ENCODE measurements around the gene MALRD1. TPM values are rescaled to one million over a fixed set of nuclear protein-coding genes. Genes with fewer than 3 reads are reported as not detected.

The MALRD1 gene
- total RNA-seq, 2 experiments from 2014 or later, result not detected

DNA sequence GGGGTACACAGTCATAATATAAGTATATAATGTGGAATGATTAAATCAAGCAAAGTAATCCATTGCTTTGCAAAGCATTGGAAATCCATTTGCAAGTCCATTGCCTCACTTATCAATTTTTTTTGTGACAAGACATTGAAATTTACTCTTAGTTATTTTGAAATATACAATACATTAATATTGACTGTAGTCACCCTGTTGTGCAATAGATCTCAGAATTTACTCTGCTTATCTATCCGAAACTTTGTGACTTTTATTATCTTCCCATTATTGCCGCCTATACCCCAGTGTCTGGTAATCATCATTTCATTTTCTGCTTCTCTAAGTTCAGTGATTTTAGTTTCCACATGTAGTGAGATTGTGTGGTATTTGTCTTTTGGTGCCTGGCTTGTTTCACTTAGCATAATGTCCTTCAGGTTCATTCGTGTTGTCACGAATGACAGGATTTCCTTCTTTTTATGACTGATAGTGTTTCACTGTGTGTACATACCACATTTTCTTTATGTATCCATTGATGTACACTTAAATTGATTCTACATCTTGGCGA, 5.8 kb downstream of the MALRD1 start:
- ChIA-PET POLR2A (no interaction called here), CTCF (no interaction called here)
- ATAC-seq (ENCODE audit: poor library complexity) (no peak), DNase-seq (no peak)
- Mint-ChIP-seq H3K4me3 (no peak overlapping the region), H3K4me1 (ENCODE audit: low read depth) (no peaks in the 10 kb centered on the region), H3K9me3 (peaks cover 4% of the 10 kb centered on the region), H3K36me3 (ENCODE audit: low read depth) (no peaks in the 10 kb centered on the region), H3K27me3 (no peaks in the 10 kb centered on the region), H3K27ac (no peak overlapping the region)
- H3K4me3 ChIP-seq (ENCODE audit: low read length), result no peak overlapping the region
- H3K4me1 ChIP-seq (ENCODE audit: insufficient read depth, low read length), result no peaks in the 10 kb centered on the region
- no peaks in the 10 kb centered on the region for H3K9me3 ChIP-seq (ENCODE audit: control insufficient read depth in 1 of 2, insufficient read depth in 1 of 2, low read length in 2 of 2)
- TF ChIP-seq, protein P1, sequence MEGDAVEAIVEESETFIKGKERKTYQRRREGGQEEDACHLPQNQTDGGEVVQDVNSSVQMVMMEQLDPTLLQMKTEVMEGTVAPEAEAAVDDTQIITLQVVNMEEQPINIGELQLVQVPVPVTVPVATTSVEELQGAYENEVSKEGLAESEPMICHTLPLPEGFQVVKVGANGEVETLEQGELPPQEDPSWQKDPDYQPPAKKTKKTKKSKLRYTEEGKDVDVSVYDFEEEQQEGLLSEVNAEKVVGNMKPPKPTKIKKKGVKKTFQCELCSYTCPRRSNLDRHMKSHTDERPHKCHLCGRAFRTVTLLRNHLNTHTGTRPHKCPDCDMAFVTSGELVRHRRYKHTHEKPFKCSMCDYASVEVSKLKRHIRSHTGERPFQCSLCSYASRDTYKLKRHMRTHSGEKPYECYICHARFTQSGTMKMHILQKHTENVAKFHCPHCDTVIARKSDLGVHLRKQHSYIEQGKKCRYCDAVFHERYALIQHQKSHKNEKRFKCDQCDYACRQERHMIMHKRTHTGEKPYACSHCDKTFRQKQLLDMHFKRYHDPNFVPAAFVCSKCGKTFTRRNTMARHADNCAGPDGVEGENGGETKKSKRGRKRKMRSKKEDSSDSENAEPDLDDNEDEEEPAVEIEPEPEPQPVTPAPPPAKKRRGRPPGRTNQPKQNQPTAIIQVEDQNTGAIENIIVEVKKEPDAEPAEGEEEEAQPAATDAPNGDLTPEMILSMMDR (IDR thresholded peaks at IDR 0.05), result no peak
- H3K27me3 ChIP-seq (ENCODE audit: control insufficient read depth in 1 of 2, insufficient read depth in 2 of 2, low read length in 2 of 2), result no peaks in the 10 kb centered on the region
- H3K27ac ChIP-seq (ENCODE audit: low read depth in 1 of 2, low read length in 2 of 2), result no peak overlapping the region
- intact Hi-C loops (cut with DNase I, micrococcal nuclease), result no loop called here
- no peaks in the 10 kb centered on the region for H3K36me3 ChIP-seq (ENCODE audit: insufficient read depth, low read length)

DNA sequence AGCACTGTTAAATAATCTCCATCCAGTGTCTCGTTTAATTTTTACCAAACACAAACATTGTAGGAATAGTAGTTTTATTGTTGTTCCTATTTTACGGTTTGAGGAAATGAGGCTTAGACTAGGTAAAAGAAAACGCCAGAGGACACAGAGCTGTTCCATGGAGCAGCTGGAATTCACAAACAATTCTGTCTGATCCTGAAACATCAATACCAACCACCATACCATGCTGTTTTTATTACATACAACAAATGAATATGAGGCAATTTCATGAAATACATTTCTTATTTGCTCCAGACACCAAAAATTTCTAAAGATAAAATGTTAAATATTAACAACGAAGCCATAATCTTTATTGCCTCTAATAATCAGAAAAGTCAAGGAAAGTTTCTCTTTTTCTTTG, 9.4 kb downstream of the MALRD1 start:
- Mint-ChIP-seq H3K9me3 (peaks cover 11% of the 10 kb centered on the region), H3K27me3 (no peaks in the 10 kb centered on the region), H3K36me3 (ENCODE audit: low read depth) (no peaks in the 10 kb centered on the region), H3K4me3 (no peak overlapping the region), H3K4me1 (ENCODE audit: low read depth) (no peaks in the 10 kb centered on the region), H3K27ac (no peak overlapping the region)
- ATAC-seq (ENCODE audit: poor library complexity) (no peak), DNase-seq (no peak)
- H3K27me3 ChIP-seq (ENCODE audit: control insufficient read depth in 1 of 2, insufficient read depth in 2 of 2, low read length in 2 of 2), result no peaks in the 10 kb centered on the region
- ChIA-PET POLR2A (no interaction called here), CTCF (no interaction called here)
- H3K4me3 ChIP-seq (ENCODE audit: low read length), result no peak overlapping the region
- H3K27ac ChIP-seq (ENCODE audit: low read depth in 1 of 2, low read length in 2 of 2), result no peak overlapping the region
- peaks cover 0 to 3% of the 10 kb centered on the region in 2 experiments for H3K9me3 ChIP-seq (ENCODE audit: control insufficient read depth in 1 of 2, insufficient read depth in 1 of 2, low read length in 2 of 2)
- intact Hi-C loops (cut with DNase I, micrococcal nuclease), result no loop called here
- H3K36me3 ChIP-seq (ENCODE audit: insufficient read depth, low read length), result no peaks in the 10 kb centered on the region
- TF ChIP-seq, protein P1 (IDR thresholded peaks at IDR 0.05), result no peak
- H3K4me1 ChIP-seq (ENCODE audit: insufficient read depth, low read length), result no peaks in the 10 kb centered on the region

DNA sequence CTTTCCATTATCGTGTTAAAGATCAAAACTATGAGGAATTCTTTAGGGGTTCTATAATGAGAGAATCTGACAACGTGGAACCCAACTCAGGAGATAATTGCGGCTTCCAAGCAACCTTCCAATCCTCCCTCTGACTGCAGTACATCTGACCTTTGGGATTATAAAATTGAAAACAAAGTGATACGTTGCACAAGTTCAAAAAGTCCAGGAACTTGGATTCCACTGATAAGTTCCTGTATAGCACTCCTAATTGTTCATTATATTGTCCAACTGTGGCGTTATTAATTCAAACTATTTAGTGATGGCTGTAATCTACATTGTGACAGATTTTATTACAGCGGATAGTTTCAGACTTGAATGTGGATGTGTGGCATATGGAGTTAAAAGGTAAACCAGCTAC, 15.4 kb downstream of the MALRD1 start:
- DNase-seq (no peak), ATAC-seq (ENCODE audit: poor library complexity) (no peak)
- no peaks in the 10 kb centered on the region for H3K4me1 Mint-ChIP-seq (ENCODE audit: low read depth)
- H3K27ac Mint-ChIP-seq, result no peak overlapping the region
- Histone ChIP-seq H3K27ac (ENCODE audit: low read depth in 1 of 2, low read length in 2 of 2) (no peak overlapping the region), H3K9me3 (ENCODE audit: control insufficient read depth in 1 of 2, insufficient read depth in 1 of 2, low read length in 2 of 2) (peaks cover 0 to 3% of the 10 kb centered on the region in 2 experiments), H3K27me3 (ENCODE audit: control insufficient read depth in 1 of 2, insufficient read depth in 2 of 2, low read length in 2 of 2) (no peaks in the 10 kb centered on the region), H3K4me1 (ENCODE audit: insufficient read depth, low read length) (no peaks in the 10 kb centered on the region), H3K4me3 (ENCODE audit: low read length) (no peak overlapping the region), H3K36me3 (ENCODE audit: insufficient read depth, low read length) (no peaks in the 10 kb centered on the region)
- intact Hi-C loops (cut with DNase I, micrococcal nuclease), result no loop called here
- ChIA-PET POLR2A (no interaction called here), CTCF (no interaction called here)
- no peaks in the 10 kb centered on the region for H3K27me3 Mint-ChIP-seq
- no peak overlapping the region for H3K4me3 Mint-ChIP-seq
- no peaks in the 10 kb centered on the region for H3K36me3 Mint-ChIP-seq (ENCODE audit: low read depth)
- H3K9me3 Mint-ChIP-seq, result peaks cover 11% of the 10 kb centered on the region
- TF ChIP-seq, protein P1 (IDR thresholded peaks at IDR 0.05), result no peak

All from CD4-positive, alpha-beta T cell (primary cell).